ENCODE data around the gene SLC66A2. TPM values are rescaled to one million over a fixed set of nuclear protein-coding genes. Genes with fewer than 3 reads are reported as not detected.
A peak's percentile ranks its signal among the peaks of the same experiment; 100 is the strongest.

SLC66A2 gene
- total RNA-seq, 4 donors from 2014 or later, result 56.5 to 183 (median 92.9) TPM

GRCh38 chr18:79898952-79899608 lies 52.4 kb downstream of the SLC66A2 start:
- DNase-seq, result peak; percentile 3
- in situ Hi-C loops (cut with MboI; ENCODE audit: low pct_ligation_motif_present in 1 of 4, low pct_unique_long_range_greater_than_20kb in 1 of 4, low sequenced_read_pairs in 3 of 4) (no loop called here), intact Hi-C loops (cut with DNase I; ENCODE audit: low total_unique reads) (no loop called here)
- no peak for TF ChIP-seq EP300 (IDR thresholded peaks at IDR 0.05; ENCODE audit: low read depth)
- no peak for TF ChIP-seq CTCF (IDR thresholded peaks at IDR 0.05)
- TF ChIP-seq POLR2AphosphoS5 (IDR thresholded peaks at IDR 0.05), result no peak
- no peak for TF ChIP-seq POLR2A (IDR thresholded peaks at IDR 0.05)
- Histone ChIP-seq H3K4me3 (no peak overlapping the region), H3K36me3 (peaks cover 0 to 20% (median 7%) of the 10 kb centered on the region in 4 donors), H3K27ac (no peak overlapping the region), H3K9me3 (peaks cover 27 to 48% of the 10 kb centered on the region in 2 donors), H3K27me3 (no peaks in the 10 kb centered on the region), H3K4me1 (no peaks in the 10 kb centered on the region)
- 95% methylated on average over 70 of the region's 70 CpGs; no CpG with 5 or more reads in 1 of the 2 donors for WGBS, 2 donors (ENCODE audit: low coverage in 1 of 2)

DNA sequence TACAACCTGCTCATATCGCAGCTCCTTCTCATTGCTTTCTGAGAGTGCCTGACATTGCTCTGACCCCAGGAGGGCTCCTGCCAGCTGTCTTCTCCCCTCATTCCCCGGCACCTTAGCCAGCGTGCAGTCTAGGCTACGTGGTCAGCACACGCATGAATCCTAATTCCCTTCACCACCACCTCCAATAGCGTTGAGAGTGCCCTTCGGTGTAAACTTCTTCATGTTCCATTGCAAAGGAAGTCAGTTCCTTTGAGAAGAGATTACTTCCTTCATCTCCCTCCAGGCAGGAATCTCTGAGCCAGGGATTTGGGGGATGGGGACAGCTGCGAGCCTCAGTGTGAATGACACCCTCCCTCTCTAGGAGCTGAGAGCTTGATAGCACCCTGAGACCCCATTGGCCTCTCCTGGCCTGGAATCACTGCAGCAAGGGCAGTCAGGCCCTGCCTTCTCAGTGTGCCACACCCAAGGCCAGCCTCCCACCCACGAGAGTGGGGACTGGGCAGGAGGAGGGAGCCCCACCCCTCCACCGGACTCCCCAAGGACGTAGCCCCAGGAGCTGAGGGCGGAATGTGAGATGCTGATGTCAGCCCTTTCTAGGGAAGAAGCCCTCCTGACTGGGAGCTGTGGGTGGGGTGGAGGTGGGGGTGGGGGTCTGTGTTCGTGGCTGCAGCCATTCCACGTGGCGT lies 53.4 kb downstream of the SLC66A2 start:
- Histone ChIP-seq H3K4me1 (no peaks in the 10 kb centered on the region), H3K4me3 (no peak overlapping the region), H3K27me3 (no peaks in the 10 kb centered on the region), H3K36me3 (peaks cover 0 to 10% (median 2%) of the 10 kb centered on the region in 4 donors), H3K27ac (no peak overlapping the region), H3K9me3 (peaks cover 35 to 56% of the 10 kb centered on the region in 2 donors)
- intact Hi-C loops (cut with DNase I; ENCODE audit: low total_unique reads), result no loop called here
- DNase-seq, result peak; percentile 6
- in situ Hi-C loops (cut with MboI; ENCODE audit: low pct_ligation_motif_present in 1 of 4, low pct_unique_long_range_greater_than_20kb in 1 of 4, low sequenced_read_pairs in 3 of 4), result no loop called here
- 91 to 94% methylated on average over 7 to 15 of the region's 15 CpGs for WGBS, 2 donors (ENCODE audit: low coverage in 1 of 2)
- TF ChIP-seq EP300 (IDR thresholded peaks at IDR 0.05; ENCODE audit: low read depth) (no peak), POLR2AphosphoS5 (IDR thresholded peaks at IDR 0.05) (no peak), CTCF (IDR thresholded peaks at IDR 0.05) (no peak), POLR2A (IDR thresholded peaks at IDR 0.05) (no peak)

GRCh38 chr18:79896738-79897137 lies 54.7 kb downstream of the SLC66A2 start:
- Histone ChIP-seq H3K4me1 (no peaks in the 10 kb centered on the region), H3K4me3 (no peak overlapping the region), H3K27ac (no peak overlapping the region), H3K36me3 (no peaks in the 10 kb centered on the region), H3K9me3 (peaks cover 43 to 59% of the 10 kb centered on the region in 2 donors), H3K27me3 (no peaks in the 10 kb centered on the region)
- 72 to 95% methylated on average over 3 of the region's 3 CpGs for WGBS, 2 donors (ENCODE audit: low coverage in 1 of 2)
- no peak for DNase-seq
- intact Hi-C loops (cut with DNase I; ENCODE audit: low total_unique reads) (no loop called here), in situ Hi-C loops (cut with MboI; ENCODE audit: low pct_ligation_motif_present in 1 of 4, low pct_unique_long_range_greater_than_20kb in 1 of 4, low sequenced_read_pairs in 3 of 4) (no loop called here)
- no peak for TF ChIP-seq POLR2A (IDR thresholded peaks at IDR 0.05)
- no peak for TF ChIP-seq EP300 (IDR thresholded peaks at IDR 0.05; ENCODE audit: low read depth)
- TF ChIP-seq CTCF (IDR thresholded peaks at IDR 0.05), result no peak
- TF ChIP-seq POLR2AphosphoS5 (IDR thresholded peaks at IDR 0.05), result no peak

GRCh38 chr18:79890674-79891073 lies 60.8 kb downstream of the SLC66A2 start:
- Histone ChIP-seq H3K27me3 (no peaks in the 10 kb centered on the region), H3K36me3 (no peaks in the 10 kb centered on the region), H3K4me3 (no peak overlapping the region), H3K9me3 (peaks cover 57% of the 10 kb centered on the region in 2 donors), H3K27ac (no peak overlapping the region), H3K4me1 (no peaks in the 10 kb centered on the region)
- 73% methylated on average over 5 of the region's 5 CpGs; no CpG with 5 or more reads in 1 of the 2 donors for WGBS, 2 donors (ENCODE audit: low coverage in 1 of 2)
- DNase-seq, result no peak
- TF ChIP-seq CTCF (IDR thresholded peaks at IDR 0.05) (no peak), EP300 (IDR thresholded peaks at IDR 0.05; ENCODE audit: low read depth) (no peak), POLR2AphosphoS5 (IDR thresholded peaks at IDR 0.05) (no peak), POLR2A (IDR thresholded peaks at IDR 0.05) (no peak)
- in situ Hi-C loops (cut with MboI; ENCODE audit: low pct_ligation_motif_present in 1 of 4, low pct_unique_long_range_greater_than_20kb in 1 of 4, low sequenced_read_pairs in 3 of 4) (no loop called here), intact Hi-C loops (cut with DNase I; ENCODE audit: low total_unique reads) (no loop called here)

All from transverse colon (tissue), 4 donors.